ENCODE data around the gene DGKH. TPM values are rescaled to one million over a fixed set of nuclear protein-coding genes. Genes with fewer than 3 reads are reported as not detected.

DGKH gene
- total RNA-seq, 1 experiment from 2014 or later, result 5.2 TPM

- no peak overlapping the region for H3K27ac Mint-ChIP-seq (ENCODE audit: unreplicated experiment)
Observed at GRCh38 chr13:42279080-42279479, 230.6 kb downstream of the DGKH start.

GRCh38 chr13:42279986-42280385 lies 231.5 kb downstream of the DGKH start:
- CTCF ChIA-PET, result no interaction called here
- H3K4me1 Mint-ChIP-seq (ENCODE audit: low read depth, unreplicated experiment), result peaks cover 7% of the 10 kb centered on the region

More at GRCh38 chr13:42279080-42279479, 230.6 kb downstream of the DGKH start:
- Mint-ChIP-seq H3K27me3 (ENCODE audit: insufficient read depth, unreplicated experiment) (no peaks in the 10 kb centered on the region), H3K36me3 (ENCODE audit: insufficient read depth, unreplicated experiment) (no peaks in the 10 kb centered on the region), H3K4me3 (ENCODE audit: unreplicated experiment) (no peak overlapping the region), H3K9me3 (ENCODE audit: unreplicated experiment) (no peaks in the 10 kb centered on the region), H3K4me1 (ENCODE audit: low read depth, unreplicated experiment) (peaks cover 7% of the 10 kb centered on the region)
- BruUV-seq (replicated peaks), result no TSS peak
- intact Hi-C loops (cut with micrococcal nuclease; ENCODE audit: unreplicated experiment), result no loop called here
- POLR2A ChIA-PET, result no interaction called here
- Histone ChIP-seq H3K36me3 (ENCODE audit: control insufficient read depth, insufficient read depth, low read length) (no peaks in the 10 kb centered on the region), H3K9me3 (no peaks in the 10 kb centered on the region), H3K4me1 (peaks cover 16% of the 10 kb centered on the region), H3K4me3 (ENCODE audit: low read depth, low read length) (no peak overlapping the region), H3K27me3 (replicated peaks; ENCODE audit: control insufficient read depth, insufficient read depth, low read length) (no peaks in the 10 kb centered on the region)
- DNase-seq, result no peak
- no peak for TF ChIP-seq CTCF (IDR thresholded peaks at IDR 0.05; ENCODE audit: insufficient read depth in 1 of 2, low read depth in 1 of 2, low read length in 1 of 2, severe bottlenecking in 1 of 2, unreplicated experiment in 1 of 2)
- CTCF ChIA-PET, result no interaction called here

GRCh38 chr13:42280537-42280936 lies 232.1 kb downstream of the DGKH start:
- Histone ChIP-seq H3K27me3 (replicated peaks; ENCODE audit: control insufficient read depth, insufficient read depth, low read length) (no peaks in the 10 kb centered on the region), H3K9me3 (no peaks in the 10 kb centered on the region), H3K4me3 (ENCODE audit: low read depth, low read length) (no peak overlapping the region), H3K36me3 (ENCODE audit: control insufficient read depth, insufficient read depth, low read length) (no peaks in the 10 kb centered on the region), H3K4me1 (peaks cover 16% of the 10 kb centered on the region)
- H3K27me3 Mint-ChIP-seq (ENCODE audit: insufficient read depth, unreplicated experiment), result no peaks in the 10 kb centered on the region
- CTCF ChIA-PET, result no interaction called here
- BruUV-seq (replicated peaks), result no TSS peak
- no peak for DNase-seq
- no peaks in the 10 kb centered on the region for H3K9me3 Mint-ChIP-seq (ENCODE audit: unreplicated experiment)
- H3K27ac Mint-ChIP-seq (ENCODE audit: unreplicated experiment), result no peak overlapping the region
- intact Hi-C loops (cut with micrococcal nuclease; ENCODE audit: unreplicated experiment), result loop anchor here (1.0 kb wide), 1 partner anchor 8 kb away; the partner anchor contains the start of gene AKAP11
- no peak for TF ChIP-seq CTCF (IDR thresholded peaks at IDR 0.05; ENCODE audit: insufficient read depth in 1 of 2, low read depth in 1 of 2, low read length in 1 of 2, severe bottlenecking in 1 of 2, unreplicated experiment in 1 of 2)
- H3K4me1 Mint-ChIP-seq (ENCODE audit: low read depth, unreplicated experiment), result peaks cover 7% of the 10 kb centered on the region
- H3K4me3 Mint-ChIP-seq (ENCODE audit: unreplicated experiment), result no peak overlapping the region
- H3K36me3 Mint-ChIP-seq (ENCODE audit: insufficient read depth, unreplicated experiment), result no peaks in the 10 kb centered on the region
- POLR2A ChIA-PET, result no interaction called here

More at GRCh38 chr13:42279986-42280385, 231.5 kb downstream of the DGKH start:
- H3K4me3 ChIP-seq (ENCODE audit: low read depth, low read length), result no peak overlapping the region
- Mint-ChIP-seq H3K4me3 (ENCODE audit: unreplicated experiment) (no peak overlapping the region), H3K27ac (ENCODE audit: unreplicated experiment) (no peak overlapping the region), H3K36me3 (ENCODE audit: insufficient read depth, unreplicated experiment) (no peaks in the 10 kb centered on the region), H3K9me3 (ENCODE audit: unreplicated experiment) (no peaks in the 10 kb centered on the region), H3K27me3 (ENCODE audit: insufficient read depth, unreplicated experiment) (no peaks in the 10 kb centered on the region)
- intact Hi-C loops (cut with micrococcal nuclease; ENCODE audit: unreplicated experiment), result loop anchor here (1.0 kb wide), 1 partner anchor 8 kb away; the partner anchor contains the start of gene AKAP11
- H3K4me1 ChIP-seq, result peaks cover 16% of the 10 kb centered on the region
- no peaks in the 10 kb centered on the region for H3K36me3 ChIP-seq (ENCODE audit: control insufficient read depth, insufficient read depth, low read length)
- POLR2A ChIA-PET, result no interaction called here
- H3K27me3 ChIP-seq (replicated peaks; ENCODE audit: control insufficient read depth, insufficient read depth, low read length), result no peaks in the 10 kb centered on the region
- no peak for DNase-seq
- BruUV-seq (replicated peaks), result no TSS peak
- TF ChIP-seq CTCF (IDR thresholded peaks at IDR 0.05; ENCODE audit: insufficient read depth in 1 of 2, low read depth in 1 of 2, low read length in 1 of 2, severe bottlenecking in 1 of 2, unreplicated experiment in 1 of 2), result no peak
- no peaks in the 10 kb centered on the region for H3K9me3 ChIP-seq
